GM12878 (cell line): ENCODE results near the gene CNTRL. TPM values are rescaled to one million over a fixed set of nuclear protein-coding genes. Genes with fewer than 3 reads are reported as not detected.

Experiments
- ASH2L ChIP-seq: fragments of 300-600, 200-600 bp; sonication (generic); IDR thresholded peaks from 2 replicates; pipeline ENCODE4 v1.6.1; 2017; ENCODE audit warnings: low read depth, mild to moderate bottlenecking, borderline replicate concordance
- ATF3 ChIP-seq: IDR thresholded peaks from 2 replicates; pipeline ENCODE4 v1.6.1; 2011; ENCODE audit warnings: low read depth, mild to moderate bottlenecking, low read length, moderate library complexity, borderline replicate concordance; ENCODE audit errors: extremely low read depth
- CBFB ChIP-seq: IDR thresholded peaks from 2 replicates; pipeline ENCODE4 v1.6.1; 2016; ENCODE audit warnings: antibody characterized with exemption, low read depth
- CBX3 ChIP-seq: fragments of 200-600 bp; sonication (generic); IDR thresholded peaks from 2 replicates; pipeline ENCODE4 v1.6.1; 2016; ENCODE audit warnings: low read depth, borderline replicate concordance
- CHD4 ChIP-seq: fragments of 200-600 bp; sonication (generic); IDR thresholded peaks from 2 replicates; pipeline ENCODE4 v1.6.1; 2016; ENCODE audit warnings: mild to moderate bottlenecking
- CREM ChIP-seq: IDR thresholded peaks from 2 replicates; pipeline ENCODE4 v1.6.1; 2014; ENCODE audit warnings: antibody characterized with exemption, low read depth
- KLF5 ChIP-seq: fragments of 450-650 bp; IDR thresholded peaks from 2 replicates; pipeline ENCODE4 v1.6.1; 2014; ENCODE audit warnings: mild to moderate bottlenecking; ENCODE audit not compliant: partially characterized antibody
- LARP7 ChIP-seq: fragments of 450-650 bp; IDR thresholded peaks from 2 replicates; pipeline ENCODE4 v1.6.1; 2017; ENCODE audit warnings: mild to moderate bottlenecking
- MYC ChIP-seq: IDR thresholded peaks from 2 replicates; pipeline ENCODE4 v1.6.1; 2011; ENCODE audit warnings: mild to moderate bottlenecking, low read length, moderate library complexity, inconsistent platforms; ENCODE audit not compliant: insufficient read depth, insufficient replicate concordance, insufficient read length, severe bottlenecking
- NFYA ChIP-seq: IDR thresholded peaks from 2 replicates; pipeline ENCODE4 v1.6.1; 2011; ENCODE audit warnings: low read depth, mild to moderate bottlenecking, low read length, improper control_type of control experiment, borderline replicate concordance
- NRF1 ChIP-seq: conservative IDR thresholded peaks from 2 replicates; pipeline ENCODE4 v1.6.1; 2011; ENCODE audit warnings: mild to moderate bottlenecking, low read depth, low read length, improper control_type of control experiment
- POU2F2 ChIP-seq: IDR thresholded peaks from 3 replicates; pipeline ENCODE4 v1.6.1; 2011; ENCODE audit warnings: low read depth, mild to moderate bottlenecking, low read length, borderline replicate concordance
- RBBP5 ChIP-seq: fragments of 200-600 bp; sonication (generic); conservative IDR thresholded peaks from 2 replicates; pipeline ENCODE4 v1.6.1; 2016
- RCOR1 ChIP-seq: conservative IDR thresholded peaks from 2 replicates; pipeline ENCODE4 v1.6.1; 2012; ENCODE audit warnings: low read depth, low read length, improper control_type of control experiment
- REST ChIP-seq: IDR thresholded peaks from 2 replicates; pipeline ENCODE4 v1.6.1; 2012; ENCODE audit warnings: mild to moderate bottlenecking, low read depth, low read length
- SMC3 ChIP-seq: IDR thresholded peaks from 2 replicates; pipeline ENCODE4 v1.6.1; 2011; ENCODE audit warnings: low read length, improper control_type of control experiment, borderline replicate concordance
- WRNIP1 ChIP-seq: IDR thresholded peaks from 2 replicates; pipeline ENCODE4 v1.6.1; 2011; ENCODE audit warnings: low read depth, low read length, improper control_type of control experiment, borderline replicate concordance
- ZBED1 ChIP-seq: IDR thresholded peaks from 2 replicates; pipeline ENCODE4 v1.6.1; 2016; ENCODE audit warnings: borderline replicate concordance
- ZNF24 ChIP-seq: fragments of 450-650 bp; IDR thresholded peaks from 2 replicates; pipeline ENCODE4 v1.6.1; 2017; ENCODE audit warnings: antibody characterized with exemption, mild to moderate bottlenecking
- ZNF687 ChIP-seq: fragments of 450-650 bp; IDR thresholded peaks from 2 replicates; pipeline ENCODE4 v1.6.1; 2017; ENCODE audit warnings: mild to moderate bottlenecking, moderate library complexity
- polyA plus RNA-seq, 11 experiments: library from polyadenylated mRNA; depleted of rRNA in 4 of 11; unstranded in 6 of 11; stranded (reverse) in 5 of 11; fragments of >200 nt; fragmentation: Nextera tagmentation in 4 of 11; fragmentation: Illumina TruSeq in 1 of 11; extraction: Ambion mirVana in 4 of 11; extraction: Trizol in 1 of 11; gene quantifications; 1 replicate in 1 of 11; 2 replicates in 10 of 11; pipeline versions ENCODE4 v1.2.1 to v1.2.3, GENCODE V29; 2011 to 2016; ENCODE audit warnings: inconsistent platforms in 2 of 11, missing spikeins in 2 of 11, low read depth in 1 of 11
- total RNA-seq, 4 experiments: library from RNA; depleted of rRNA in 3 of 4; stranded (reverse); fragments of >200 nt in 3 of 4; fragmentation: Illumina TruSeq in 1 of 4; extraction: Trizol in 1 of 4; gene quantifications; 2 replicates each; pipeline versions ENCODE4 v1.2.1 to v1.2.3, GENCODE V29; 2013 to 2021

Gene CNTRL
- total and polyA plus RNA-seq, 10 of the 15 experiments (the other 5 are each of a cell fraction or from before 2014, with no cell fraction given) = 20.0 to 65.4 (median 38.8) TPM

GRCh38 chr9:121074370-121075250 is at the start of gene CNTRL (continued):
- TF ChIP-seq RBBP5 (no peak), NFYA (no peak), KLF5 (no peak), CBX3 (no peak), RCOR1 (0 out of 2 replicates have a peak, but pooled peaks have one; percentile 51), CBFB (peak; percentile 37), REST (no peak), LARP7 (peak; percentile 75), CHD4 (no peak), SMC3 (no peak), CREM (peak; percentile 47; the same call in 1 of the 2 replicates), NRF1 (no peak), POU2F2 (peak; percentile 19; the same call in 1 of the 3 replicates), ZBED1 (no peak), WRNIP1 (no peak), ZNF24 (no peak), MYC (peak; percentile 19), ASH2L (peak; percentile 85; the same call in 1 of the 2 replicates), ZNF687 (peak; percentile 95), ATF3 (no peak)
